NT2/D1 (cell line): ENCODE measurements around the gene FIBCD1.

Source experiments
- DNase-seq: peaks from one replicate; pipeline ENCODE4 v3.0.0-alpha.2; 2011; ENCODE audit warnings: low read depth, low spot score
- H3K27me3 ChIP-seq: 2 replicates; pipeline ENCODE4 v1.6.0; 2011; ENCODE audit warnings: mild to moderate bottlenecking; ENCODE audit not compliant: insufficient read length, insufficient read depth
- H3K36me3 ChIP-seq: 2 replicates; pipeline ENCODE4 v1.6.1; 2011; ENCODE audit warnings: mild to moderate bottlenecking, low read length, mixed read lengths; ENCODE audit not compliant: insufficient read depth, insufficient read length
- H3K4me1 ChIP-seq: 2 replicates; pipeline ENCODE4 v1.5.1; 2011; ENCODE audit not compliant: insufficient read depth, insufficient read length
- H3K4me3 ChIP-seq: 2 replicates; pipeline ENCODE4 v1.5.1; 2011; ENCODE audit warnings: low read depth; ENCODE audit not compliant: insufficient read length
- H3K9ac ChIP-seq: 2 replicates; pipeline ENCODE4 v1.6.0; 2011; ENCODE audit warnings: low read depth; ENCODE audit not compliant: insufficient read length
- H3K9me3 ChIP-seq: 2 replicates; pipeline ENCODE4 v1.5.1; 2011; ENCODE audit warnings: mild to moderate bottlenecking, low read length; ENCODE audit not compliant: insufficient read depth
- SUZ12 ChIP-seq: IDR thresholded peaks from 2 replicates; pipeline ENCODE4 v1.6.1; 2011; ENCODE audit not compliant: insufficient read length, insufficient read depth; ENCODE audit errors: extremely low read depth
- YY1 ChIP-seq: IDR thresholded peaks from 2 replicates; pipeline ENCODE4 v1.6.1; 2011; ENCODE audit not compliant: insufficient read length, insufficient read depth
- ZNF274 ChIP-seq: IDR thresholded peaks from 2 replicates; pipeline ENCODE4 v1.6.1; 2011; ENCODE audit warnings: mild to moderate bottlenecking, low read depth, low read length

Gene FIBCD1

GRCh38 chr9:130918101-130918825 is 20.8 kb downstream of the FIBCD1 start:
- H3K36me3 ChIP-seq, result no peaks in the 10 kb centered on the region
- no peak overlapping the region for H3K4me3 ChIP-seq
- H3K9me3 ChIP-seq, result no peaks in the 10 kb centered on the region
- DNase-seq, result no peak
- peak overlapping the region; percentile 15 for H3K9ac ChIP-seq
- H3K4me1 ChIP-seq, result peaks cover 45% of the 10 kb centered on the region
- H3K27me3 ChIP-seq, result no peaks in the 10 kb centered on the region
- no peak for TF ChIP-seq ZNF274
- no peak for TF ChIP-seq YY1
- no peak for TF ChIP-seq SUZ12

- no peaks in the 10 kb centered on the region for H3K36me3 ChIP-seq
- H3K4me3 ChIP-seq, result no peak overlapping the region
- DNase-seq, result no peak
- peak overlapping the region; percentile 15 for H3K9ac ChIP-seq
- no peaks in the 10 kb centered on the region for H3K27me3 ChIP-seq
- H3K4me1 ChIP-seq, result peaks cover 44% of the 10 kb centered on the region
- H3K9me3 ChIP-seq, result no peaks in the 10 kb centered on the region
- TF ChIP-seq ZNF274 (no peak), YY1 (no peak), SUZ12 (no peak)
Measured at GRCh38 chr9:130917168-130917960, 21.7 kb downstream of the FIBCD1 start.

DNA sequence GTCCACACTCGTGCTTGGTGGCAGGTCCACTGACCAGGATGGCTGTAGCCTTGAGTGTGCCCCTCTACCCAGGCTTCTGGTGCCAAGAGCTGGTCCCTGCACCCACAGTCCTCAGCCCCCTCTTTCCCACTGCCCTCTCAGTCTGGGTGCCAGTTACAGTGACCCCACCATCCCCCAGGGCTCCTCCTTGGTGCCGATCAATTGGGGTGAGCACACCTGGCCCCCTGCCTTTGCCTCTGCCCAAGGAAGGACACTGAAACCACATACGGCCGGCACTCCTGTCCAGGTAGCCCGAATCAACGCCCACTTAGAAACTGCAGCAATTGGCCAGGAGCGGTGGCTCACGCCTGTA is 24.0 kb downstream of the FIBCD1 start:
- Histone ChIP-seq H3K4me1 (peaks cover 42% of the 10 kb centered on the region), H3K9me3 (no peaks in the 10 kb centered on the region; the same call in 1 of the 2 replicates), H3K27me3 (no peaks in the 10 kb centered on the region), H3K9ac (peak overlapping the region; percentile 17), H3K4me3 (no peak overlapping the region), H3K36me3 (no peaks in the 10 kb centered on the region)
- TF ChIP-seq ZNF274, result no peak
- TF ChIP-seq YY1, result no peak
- TF ChIP-seq SUZ12, result no peak
- no peak for DNase-seq

- H3K9ac ChIP-seq, result peak overlapping the region; percentile 17
- no peak overlapping the region for H3K4me3 ChIP-seq
- no peaks in the 10 kb centered on the region for H3K36me3 ChIP-seq
- no peaks in the 10 kb centered on the region for H3K27me3 ChIP-seq
- no peak for DNase-seq
- TF ChIP-seq YY1, result no peak
- no peak for TF ChIP-seq ZNF274
- TF ChIP-seq SUZ12, result no peak
- H3K4me1 ChIP-seq, result peaks cover 40% of the 10 kb centered on the region
- no peaks in the 10 kb centered on the region; the same call in 1 of the 2 replicates for H3K9me3 ChIP-seq
Measured at GRCh38 chr9:130914417-130915095, 24.5 kb downstream of the FIBCD1 start.

DNA sequence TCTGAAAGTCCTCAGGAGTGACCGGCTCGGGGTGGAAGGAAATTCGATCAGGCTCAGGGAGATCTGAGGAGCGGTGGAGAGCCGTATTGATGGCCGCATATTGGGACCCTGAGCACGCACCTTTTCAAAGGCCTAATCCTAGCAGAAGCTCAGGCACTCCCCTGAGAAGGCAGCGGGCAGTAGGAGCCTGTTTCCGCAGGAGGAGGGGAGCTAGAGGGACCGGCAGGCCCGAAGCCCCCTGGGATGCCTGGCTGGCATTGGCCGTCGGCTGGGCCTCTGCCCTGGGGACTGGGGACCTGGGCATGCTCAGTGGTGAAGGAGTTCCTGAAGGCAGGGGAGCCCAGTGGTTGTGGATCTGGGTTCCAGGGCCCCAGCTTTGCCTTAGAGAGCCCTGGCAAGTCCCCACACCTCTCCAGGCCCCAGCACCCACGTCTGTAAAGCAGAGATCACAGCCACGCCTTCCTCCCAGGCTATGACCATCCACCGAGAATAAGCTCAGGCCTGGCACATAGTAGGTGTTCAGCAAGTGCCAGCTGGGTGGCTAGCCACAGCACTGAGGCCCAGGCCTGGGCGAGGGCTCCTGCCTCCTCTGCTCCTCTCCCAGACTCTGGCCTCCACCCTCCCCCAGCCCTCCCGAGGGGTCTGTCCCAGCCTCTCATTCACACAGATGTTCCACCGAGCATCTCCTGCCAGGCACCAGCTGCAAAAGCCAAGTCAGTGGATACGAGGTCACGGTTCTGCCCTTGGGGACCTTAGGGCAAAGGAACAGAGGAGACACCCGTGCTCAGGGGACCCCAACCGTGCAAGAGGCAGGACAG is 25.2 kb downstream of the FIBCD1 start:
- Histone ChIP-seq H3K4me3 (no peak overlapping the region), H3K4me1 (peaks cover 32% of the 10 kb centered on the region), H3K27me3 (no peaks in the 10 kb centered on the region), H3K9ac (peak overlapping the region; percentile 11), H3K36me3 (no peaks in the 10 kb centered on the region), H3K9me3 (no peaks in the 10 kb centered on the region; the same call in 1 of the 2 replicates)
- no peak for DNase-seq
- no peak for TF ChIP-seq SUZ12
- TF ChIP-seq YY1, result no peak
- TF ChIP-seq ZNF274, result no peak

DNA sequence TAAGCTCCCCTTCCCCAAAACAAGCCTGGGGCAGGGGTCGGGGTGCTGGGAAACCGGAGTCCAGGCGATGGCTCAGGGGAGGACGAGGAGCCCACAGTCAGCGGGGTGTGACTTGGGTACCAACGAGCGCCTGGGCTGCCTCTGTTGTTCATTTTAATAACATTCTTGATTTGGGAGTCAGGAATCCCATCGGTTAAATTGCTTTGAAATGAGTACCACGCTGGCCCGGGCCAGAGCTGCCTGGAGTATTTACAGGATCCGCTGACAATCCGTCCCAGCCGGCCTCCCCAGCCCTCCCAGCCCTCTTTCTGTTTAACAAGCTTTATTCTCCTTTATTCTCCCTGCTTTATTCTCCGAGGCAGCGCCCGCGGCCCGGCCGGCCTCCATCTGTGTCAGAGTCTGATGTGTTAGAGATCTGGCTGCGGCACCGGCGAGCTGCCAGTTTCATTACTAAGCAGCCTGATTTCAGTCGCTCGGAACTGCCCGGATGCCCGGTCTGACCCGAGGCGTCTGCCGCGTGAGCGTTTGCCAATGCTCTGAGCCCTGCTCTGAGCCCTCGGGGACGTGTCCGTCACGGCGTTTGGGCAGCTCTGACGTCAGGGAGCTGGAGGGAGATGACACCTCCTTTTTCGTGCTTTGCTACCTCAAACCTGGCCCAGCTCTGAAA is 26.0 kb downstream of the FIBCD1 start:
- Histone ChIP-seq H3K27me3 (no peaks in the 10 kb centered on the region), H3K4me1 (peaks cover 36% of the 10 kb centered on the region), H3K9ac (peak overlapping the region; percentile 11), H3K9me3 (no peaks in the 10 kb centered on the region; the same call in 1 of the 2 replicates), H3K4me3 (no peak overlapping the region), H3K36me3 (no peaks in the 10 kb centered on the region)
- TF ChIP-seq SUZ12 (no peak), ZNF274 (no peak), YY1 (no peak)
- DNase-seq, result no peak
